NB4 (cell line): Measurements from ENCODE around the gene UBR1.

ENCODE experiments used
- DNase-seq: peaks from one replicate; pipeline ENCODE4 v3.0.0; 2010; ENCODE audit warnings: low read depth
- H3K4me3 ChIP-seq: one replicate; pipeline ENCODE4 v1.5.1; 2011; ENCODE audit warnings: mild to moderate bottlenecking, low read depth, low read length, moderate library complexity
- CTCF ChIP-seq: IDR thresholded peaks from one replicate; pipeline ENCODE4 v1.5.1; 2012; ENCODE audit warnings: low read depth, low read length
- MAX ChIP-seq: IDR thresholded peaks from 2 replicates; pipeline ENCODE4 v1.6.1; 2011; ENCODE audit warnings: low read depth, low read length
- MYC ChIP-seq: IDR thresholded peaks from 2 replicates; pipeline ENCODE4 v1.6.1; 2011; ENCODE audit warnings: low read depth, low read length
- POLR2A ChIP-seq: IDR thresholded peaks from 2 replicates; pipeline ENCODE4 v1.6.1; 2011; ENCODE audit warnings: mild to moderate bottlenecking; ENCODE audit not compliant: insufficient read length; ENCODE audit errors: extremely low read depth

Gene UBR1

DNA sequence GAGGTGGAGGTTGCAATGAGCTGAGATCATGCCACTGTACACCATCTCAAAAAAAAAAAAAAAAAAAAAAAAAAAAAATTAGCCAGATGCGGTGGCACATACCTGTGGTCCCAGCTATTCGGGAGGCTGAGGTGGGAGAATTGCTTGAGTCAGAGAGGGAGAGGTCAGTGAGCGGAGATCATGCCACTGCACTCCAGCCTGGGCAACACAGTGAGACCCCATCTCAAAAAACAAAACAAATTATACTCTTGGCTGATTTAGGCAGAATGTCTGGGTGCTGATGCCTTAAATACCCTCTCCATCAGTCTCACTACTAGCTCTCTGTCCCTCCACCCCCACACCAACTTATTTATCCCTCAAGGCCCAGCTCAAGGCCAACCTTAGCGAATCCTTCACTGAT, 14.0 kb downstream of the UBR1 start:
- TF ChIP-seq CTCF (no peak), MAX (no peak), MYC (no peak), POLR2A (no peak)
- H3K4me3 ChIP-seq, result no peak overlapping the region
- no peak for DNase-seq

DNA sequence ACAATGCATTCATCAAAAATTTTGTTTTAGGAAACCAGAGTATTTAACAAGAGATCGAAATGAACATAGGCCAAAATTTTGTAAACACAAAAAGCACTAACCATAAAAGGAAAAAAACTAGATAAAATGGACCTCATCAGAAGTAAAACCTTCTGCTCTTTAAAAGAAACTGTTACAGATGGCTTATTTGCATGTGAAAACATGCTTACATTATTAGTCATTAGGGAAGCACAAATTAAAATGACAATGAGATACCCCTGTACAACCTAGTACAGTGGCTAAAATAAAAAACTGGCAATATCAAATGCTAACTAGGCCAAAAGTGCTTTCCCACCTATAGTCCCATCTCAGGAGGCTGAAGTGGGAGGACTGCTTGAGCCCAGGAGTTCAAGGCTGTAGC, 19.3 kb downstream of the UBR1 start:
- no peak overlapping the region for H3K4me3 ChIP-seq
- DNase-seq, result no peak
- TF ChIP-seq CTCF (no peak), POLR2A (no peak), MYC (no peak), MAX (no peak)

DNA sequence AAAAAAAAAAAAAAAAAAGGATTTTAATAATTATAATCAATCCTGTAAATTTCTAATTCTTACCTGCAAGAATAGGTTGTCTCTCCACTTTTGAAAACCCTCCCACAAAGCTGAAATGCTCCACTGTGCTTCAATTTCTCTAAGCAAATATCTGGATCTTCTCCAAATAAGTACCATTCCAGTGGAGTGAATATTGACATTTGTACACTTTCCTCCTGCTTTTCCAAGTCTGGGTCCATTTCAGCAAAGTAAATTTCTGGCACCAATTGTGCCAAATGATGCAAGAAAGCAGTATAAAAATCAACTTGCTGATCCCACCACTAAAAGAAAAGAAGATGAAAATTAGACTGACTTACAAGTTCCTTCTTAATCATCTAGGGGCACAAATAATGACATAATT, 19.9 kb downstream of the UBR1 start:
- no peak for DNase-seq
- H3K4me3 ChIP-seq, result no peak overlapping the region
- TF ChIP-seq POLR2A (no peak), MAX (no peak), CTCF (no peak), MYC (no peak)

DNA sequence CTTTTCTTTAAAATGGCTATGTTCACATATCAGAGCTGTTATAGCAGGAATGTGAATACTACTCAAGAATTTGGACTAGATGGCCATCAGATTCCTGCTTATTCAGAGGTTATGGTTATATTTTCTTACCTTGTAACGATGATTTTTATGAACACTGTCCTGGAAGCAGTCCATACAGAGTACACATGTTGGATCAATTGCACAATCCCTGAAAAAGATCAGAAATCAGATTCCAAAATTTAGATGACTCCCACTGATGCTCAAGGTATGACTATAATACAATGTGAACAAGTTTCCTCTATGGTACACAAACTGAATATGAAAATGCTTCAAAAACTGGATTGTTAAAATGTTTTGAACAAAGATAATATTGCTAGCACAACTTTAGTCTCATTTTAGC, 23.3 kb downstream of the UBR1 start:
- no peak for DNase-seq
- no peak overlapping the region for H3K4me3 ChIP-seq
- TF ChIP-seq MYC (no peak), CTCF (no peak), POLR2A (no peak), MAX (no peak)

- DNase-seq, result no peak
- TF ChIP-seq MAX, result no peak
- no peak for TF ChIP-seq CTCF
- no peak for TF ChIP-seq MYC
- TF ChIP-seq POLR2A, result no peak
- no peak overlapping the region for H3K4me3 ChIP-seq
Observed at GRCh38 chr15:43081283-43081682, 24.6 kb downstream of the UBR1 start.

DNA sequence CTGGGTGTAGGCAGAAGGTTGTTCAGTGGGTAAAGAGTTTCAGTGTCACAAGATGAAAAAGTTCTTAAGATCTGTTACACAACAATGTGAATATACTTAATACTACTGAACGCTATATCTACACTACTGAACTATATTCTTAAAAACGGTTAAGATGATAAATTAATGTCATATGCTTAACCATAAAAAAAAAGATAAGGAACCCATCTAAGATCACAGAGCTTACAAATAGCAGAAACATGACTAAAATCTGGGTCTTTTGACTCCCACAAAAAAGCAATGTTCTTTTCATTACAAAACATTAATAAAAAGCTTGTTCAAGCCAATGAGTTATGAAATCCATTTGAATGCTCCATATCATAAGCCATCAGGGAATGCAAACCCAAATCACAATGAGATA, 34.4 kb downstream of the UBR1 start:
- TF ChIP-seq MAX (no peak), CTCF (no peak), POLR2A (no peak), MYC (no peak)
- no peak for DNase-seq
- H3K4me3 ChIP-seq, result no peak overlapping the region
